Ectodermal cell (in vitro differentiated cells): ENCODE data around the gene CXorf49.
"Not testable (repeated sequence)": the region's sequence is repeated elsewhere in the genome, so short reads cannot be mapped to it uniquely, and the experiment has no call there.

Source experiments
- H3K27ac ChIP-seq: 2 replicates; pipeline ENCODE4 v1.7.0; 2013; ENCODE audit warnings: mild to moderate bottlenecking, low read depth, low read length; ENCODE audit not compliant: insufficient read depth, poor library complexity, severe bottlenecking
- H3K27me3 ChIP-seq: 2 replicates; pipeline ENCODE4 v1.7.0; 2013; ENCODE audit warnings: mild to moderate bottlenecking, low read length; ENCODE audit not compliant: insufficient read depth, control insufficient read depth, poor library complexity, severe bottlenecking
- H3K36me3 ChIP-seq: one replicate; pipeline ENCODE4 v1.7.0; 2013; ENCODE audit warnings: low read length; ENCODE audit not compliant: control insufficient read depth, insufficient read depth
- H3K4me1 ChIP-seq: one replicate; pipeline ENCODE4 v1.7.0; 2013; ENCODE audit warnings: low read length; ENCODE audit not compliant: control insufficient read depth, insufficient read depth
- H3K4me3 ChIP-seq: 2 replicates; pipeline ENCODE4 v1.7.0; 2013; ENCODE audit warnings: low read depth, low read length, control low read depth; ENCODE audit not compliant: insufficient read depth
- H3K9me3 ChIP-seq: 2 replicates; pipeline ENCODE4 v1.7.0; 2013; ENCODE audit warnings: mild to moderate bottlenecking, low read length, moderate library complexity; ENCODE audit not compliant: control insufficient read depth
- WGBS, 2 experiments: methylation state at CpG; one replicate each; pipeline ENCODE4 v1.1.7; 2013; ENCODE audit warnings: missing lambda C conversion rate in 2 of 2; 5-methylcytosine and 5-hydroxymethylcytosine counted together

The CXorf49 gene

DNA sequence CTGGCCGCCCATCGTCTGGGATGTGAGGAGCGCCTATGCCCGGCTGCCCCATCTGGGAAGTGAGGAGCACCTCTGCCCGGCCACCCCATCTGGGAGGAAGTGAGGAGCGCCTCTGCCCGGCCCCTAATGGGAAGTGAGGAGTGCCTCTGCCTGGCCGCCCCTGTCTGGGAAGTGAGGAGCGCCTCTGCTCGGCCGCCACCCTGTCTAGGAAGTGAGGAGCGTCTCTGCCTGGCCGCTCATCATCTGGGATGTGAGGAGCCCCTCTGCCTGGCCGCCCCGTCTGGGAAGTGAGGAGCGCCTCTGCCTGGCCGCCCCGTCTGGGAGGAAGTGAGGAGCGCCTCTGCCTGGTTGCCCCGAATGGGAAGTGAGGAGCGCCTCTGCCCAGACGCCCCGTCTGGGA lies 42.4 kb downstream of the CXorf49 start:
- H3K36me3 ChIP-seq, H3K9me3 ChIP-seq, H3K27me3 ChIP-seq, H3K4me3 ChIP-seq, H3K27ac ChIP-seq, H3K4me1 ChIP-seq: not testable (repeated sequence)
- WGBS, 2 experiments: 92 to 95% methylated on average over 23 of the region's 23 CpGs

DNA sequence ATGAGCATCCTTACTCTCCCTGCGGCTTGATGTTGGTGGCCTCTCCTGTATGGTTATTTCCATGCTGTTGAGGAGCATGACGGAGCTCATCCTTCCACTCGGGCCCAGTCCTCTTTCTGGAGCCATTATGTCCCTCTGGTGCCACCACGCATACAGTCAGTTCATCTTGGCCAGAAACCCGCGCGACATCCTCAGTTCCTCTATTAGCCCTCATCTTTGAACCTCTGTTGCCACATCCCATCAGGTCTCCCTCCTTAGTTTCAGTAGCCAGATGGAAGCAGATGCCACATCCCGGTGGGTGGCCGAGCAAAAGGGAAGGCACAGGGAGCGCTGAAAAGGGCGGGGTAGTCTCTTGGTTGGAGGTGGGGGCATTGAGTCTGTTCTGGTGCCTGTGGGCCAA lies 46.1 kb downstream of the CXorf49 start:
- Histone ChIP-seq H3K27me3 (no peaks in the 10 kb centered on the region), H3K4me3 (no peak overlapping the region), H3K9me3 (no peaks in the 10 kb centered on the region), H3K27ac (no peak overlapping the region), H3K4me1 (no peaks in the 10 kb centered on the region), H3K36me3 (no peaks in the 10 kb centered on the region)
- WGBS, 2 experiments: 90 to 91% methylated on average over 11 of the region's 11 CpGs

DNA sequence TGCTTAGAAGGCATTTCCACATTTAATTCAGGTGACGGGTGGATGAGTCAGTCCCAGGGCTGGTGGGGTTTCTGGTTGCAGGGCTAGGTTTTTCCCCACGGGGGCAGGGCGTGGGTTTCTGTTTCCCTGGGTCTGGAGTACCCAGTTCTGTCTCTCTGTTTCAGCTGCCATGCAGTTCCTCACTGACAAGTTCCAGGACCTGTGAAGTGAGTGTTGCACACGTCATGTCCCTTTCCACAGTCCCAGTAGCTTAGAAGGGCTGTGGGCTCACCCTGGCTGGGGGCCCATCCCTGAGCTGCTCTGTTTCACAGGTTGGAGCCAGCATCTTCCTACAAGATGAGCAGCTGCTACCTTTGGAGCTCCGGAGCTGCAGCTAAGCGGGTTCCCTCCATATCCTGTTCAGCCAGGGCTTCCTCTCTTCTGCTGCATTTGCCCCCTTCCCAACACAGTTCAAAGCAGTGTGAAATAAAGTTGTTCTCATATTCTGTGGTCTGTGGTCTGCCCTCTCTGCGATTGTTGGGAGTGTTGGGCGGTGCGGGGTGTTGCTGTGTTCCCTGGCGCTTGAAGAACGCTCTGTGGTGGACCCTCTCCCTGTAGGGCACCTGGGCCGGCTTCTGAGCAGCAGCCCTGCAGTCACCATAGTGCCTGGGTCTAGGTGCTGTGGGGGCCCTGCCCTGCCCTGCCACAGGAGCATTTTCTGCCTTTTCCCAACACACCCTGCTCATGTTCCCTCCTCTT lies 46.9 kb downstream of the CXorf49 start:
- Histone ChIP-seq H3K4me1 (no peaks in the 10 kb centered on the region), H3K36me3 (no peaks in the 10 kb centered on the region), H3K27me3 (no peaks in the 10 kb centered on the region), H3K4me3 (no peak overlapping the region), H3K9me3 (no peaks in the 10 kb centered on the region), H3K27ac (no peak overlapping the region)
- WGBS, 2 experiments: 89 to 90% methylated on average over 12 of the region's 12 CpGs

DNA sequence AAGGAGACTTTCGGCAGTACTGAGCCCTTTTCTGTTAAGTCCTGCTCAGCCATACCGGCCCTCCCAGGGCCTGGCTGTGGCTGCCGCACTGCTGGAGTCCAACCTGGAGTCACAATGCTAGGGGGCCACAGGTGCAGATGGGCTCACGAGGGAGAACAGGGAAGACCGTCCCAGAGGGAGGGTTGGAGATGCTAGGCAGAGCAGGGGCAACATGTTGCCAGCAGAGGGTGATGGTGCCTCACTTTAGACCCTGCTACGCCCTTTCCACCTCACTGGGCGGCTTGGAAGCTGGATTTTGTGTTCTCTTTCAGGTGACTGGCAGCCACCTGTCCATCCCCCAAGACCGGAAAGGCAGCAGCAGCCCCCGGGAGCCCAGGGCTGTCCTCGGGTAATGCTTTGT lies 48.1 kb downstream of the CXorf49 start:
- not testable (repeated sequence) for H3K9me3 ChIP-seq, H3K27me3 ChIP-seq, H3K4me1 ChIP-seq, H3K4me3 ChIP-seq, H3K36me3 ChIP-seq, H3K27ac ChIP-seq
- 33 to 36% methylated on average over 10 of the region's 10 CpGs for WGBS, 2 experiments

DNA sequence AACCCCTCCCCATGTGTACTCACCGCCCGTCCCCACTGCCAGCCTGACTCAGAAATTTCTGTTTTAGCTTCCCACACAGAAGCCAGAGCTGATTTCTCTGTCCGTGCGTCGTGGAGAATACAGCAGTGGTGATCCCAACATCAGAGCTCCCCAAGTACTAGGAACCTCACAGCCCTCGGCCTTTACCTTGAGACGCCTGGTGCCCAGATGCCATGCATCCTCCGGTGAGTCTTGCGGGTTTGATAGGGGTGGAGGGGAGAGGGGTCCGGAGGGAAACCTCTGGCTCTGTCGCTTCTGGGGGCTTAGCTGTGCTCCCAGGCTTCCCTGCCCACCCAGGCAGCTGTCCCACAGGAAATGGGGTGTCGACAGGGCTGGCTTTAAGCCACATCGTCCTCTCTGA lies 48.6 kb downstream of the CXorf49 start:
- H3K4me3 ChIP-seq: no peak overlapping the region
- H3K27me3 ChIP-seq: no peaks in the 10 kb centered on the region
- no peaks in the 10 kb centered on the region for H3K9me3 ChIP-seq
- 84 to 91% methylated on average over 13 of the region's 13 CpGs for WGBS, 2 experiments
- H3K4me1 ChIP-seq: no peaks in the 10 kb centered on the region
- H3K27ac ChIP-seq: no peak overlapping the region
- H3K36me3 ChIP-seq: no peaks in the 10 kb centered on the region

DNA sequence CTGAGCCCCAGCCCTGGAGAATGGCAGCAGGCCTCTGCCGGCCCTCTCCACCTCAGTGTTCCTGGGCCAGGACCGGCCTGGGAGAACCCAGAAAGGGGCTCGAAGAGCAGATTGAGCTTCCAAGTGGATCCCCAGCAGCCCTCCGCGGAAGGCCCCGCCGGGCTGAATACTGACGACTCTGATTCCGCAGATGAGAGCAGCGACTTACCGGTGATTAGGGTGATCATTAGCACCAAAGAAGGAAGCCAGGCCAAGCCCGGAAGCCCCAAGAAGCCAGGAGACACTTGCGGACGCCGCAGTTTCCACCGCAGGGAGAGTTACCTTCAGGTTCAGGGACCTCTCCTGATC lies 49.9 kb downstream of the CXorf49 start:
- Histone ChIP-seq H3K4me1 (no peaks in the 10 kb centered on the region), H3K36me3 (no peaks in the 10 kb centered on the region), H3K4me3 (no peak overlapping the region), H3K9me3 (no peaks in the 10 kb centered on the region), H3K27ac (no peak overlapping the region), H3K27me3 (no peaks in the 10 kb centered on the region)
- 92 to 96% methylated on average over 16 of the region's 16 CpGs for WGBS, 2 experiments

DNA sequence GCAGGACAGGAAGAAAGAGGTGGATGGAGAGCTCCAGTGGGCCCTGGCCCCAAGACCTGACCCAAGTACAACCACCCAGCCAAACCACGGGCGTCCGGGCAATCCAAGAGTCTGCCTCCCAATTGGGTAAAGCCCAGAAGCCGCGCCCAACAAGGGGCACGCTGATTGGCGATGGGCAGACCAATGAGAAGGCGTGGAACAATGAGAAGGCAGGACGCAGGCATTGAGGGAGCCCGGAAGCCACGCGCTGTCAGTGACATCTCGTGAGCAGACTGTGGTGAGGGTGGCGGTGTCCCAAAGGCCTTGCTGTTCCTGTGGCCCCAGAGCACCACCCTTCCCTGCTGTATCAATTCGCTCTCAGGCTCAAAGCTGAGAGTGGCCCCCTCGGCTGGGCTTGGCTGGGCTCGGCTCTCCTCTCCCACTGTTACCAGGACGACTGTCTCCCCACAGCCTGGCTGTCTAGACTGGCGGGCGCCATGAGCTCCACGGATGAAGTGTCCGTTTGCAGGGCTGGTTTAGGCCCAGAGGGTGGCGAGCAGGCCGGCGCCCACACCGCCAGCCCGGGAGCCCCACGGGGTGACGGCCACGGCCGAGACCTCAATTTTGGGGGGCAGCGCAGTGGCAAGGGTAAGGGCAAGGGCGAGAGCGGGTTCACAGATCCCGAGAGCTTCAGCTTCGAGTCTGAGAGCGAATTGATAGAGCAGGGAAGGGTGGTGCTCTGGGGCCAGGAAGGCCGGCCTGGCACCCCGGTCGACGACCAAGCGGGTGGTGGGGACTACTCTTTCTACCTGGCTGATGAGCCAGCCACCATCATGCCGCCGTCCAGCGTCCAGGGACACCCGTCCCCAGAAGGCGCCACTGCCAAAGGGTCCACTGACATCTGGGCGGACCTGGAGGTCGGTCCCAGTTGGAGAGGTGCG lies 50.5 kb downstream of the CXorf49 start, which contains the start of gene LOC101059915:
LOC101059915 (plus strand) TSS at position 219 of the 920 bp plus-strand sequence.
- no peaks in the 10 kb centered on the region for H3K27me3 ChIP-seq
- 96% methylated on average over 50 of the region's 50 CpGs for WGBS, 2 experiments
- no peaks in the 10 kb centered on the region for H3K36me3 ChIP-seq
- H3K4me1 ChIP-seq: no peaks in the 10 kb centered on the region
- no peaks in the 10 kb centered on the region for H3K9me3 ChIP-seq
- H3K27ac ChIP-seq: no peak within 1 kb of the TSS
- no peak within 1 kb of the TSS for H3K4me3 ChIP-seq

DNA sequence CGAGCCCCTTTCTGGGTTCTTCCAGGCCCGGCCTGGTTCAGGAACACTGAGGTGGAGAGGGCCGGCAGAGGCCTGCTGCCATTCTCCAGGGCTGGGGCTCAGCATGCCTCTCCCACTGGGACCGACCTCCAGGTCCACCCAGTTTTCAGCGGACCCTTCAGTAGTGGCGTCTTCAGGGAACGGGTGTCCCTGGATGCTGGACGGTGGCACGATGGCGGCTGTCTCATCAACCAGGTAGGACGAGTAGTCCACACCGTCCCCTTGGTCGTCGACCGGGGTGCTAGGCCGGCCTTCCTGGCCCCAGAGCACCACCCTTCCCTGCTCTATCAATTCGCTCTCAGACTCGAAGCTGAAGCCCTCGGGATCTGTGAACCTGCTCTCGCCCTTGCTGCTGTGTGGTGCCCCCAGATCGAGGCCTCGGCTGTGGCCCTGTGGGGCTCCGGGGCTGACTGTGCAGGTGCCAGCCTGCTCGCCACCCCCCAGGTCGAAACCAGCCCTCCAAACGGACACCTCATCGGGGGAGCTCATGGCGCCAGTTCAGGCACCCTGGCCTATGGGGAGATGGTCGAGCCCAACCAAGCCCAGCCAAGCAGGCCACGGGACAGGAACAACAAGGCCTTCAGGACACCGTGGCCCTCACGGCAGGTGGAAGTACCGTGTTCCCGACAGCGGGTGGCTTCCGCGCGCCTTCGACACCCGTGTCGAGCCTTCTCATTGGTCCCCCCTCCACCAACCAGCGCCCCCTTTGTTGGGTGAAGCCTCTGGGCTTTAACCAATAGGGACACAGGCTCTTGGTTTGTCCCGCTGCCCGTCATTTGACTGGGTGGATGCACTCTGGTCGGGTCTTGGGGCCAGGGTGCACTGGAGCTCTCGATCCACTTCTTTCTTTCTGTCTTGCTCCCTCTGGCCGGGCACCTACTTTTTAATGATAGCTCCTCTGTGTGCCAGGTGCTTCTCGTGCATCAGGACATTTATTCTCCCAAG lies 51.6 kb downstream of the CXorf49 start:
- no peaks in the 10 kb centered on the region for H3K4me1 ChIP-seq
- H3K36me3 ChIP-seq: no peaks in the 10 kb centered on the region
- no peak overlapping the region for H3K4me3 ChIP-seq
- H3K27me3 ChIP-seq: no peaks in the 10 kb centered on the region
- WGBS, 2 experiments: 95 to 96% methylated on average over 48 of the region's 48 CpGs
- H3K9me3 ChIP-seq: no peaks in the 10 kb centered on the region
- no peak overlapping the region for H3K27ac ChIP-seq

DNA sequence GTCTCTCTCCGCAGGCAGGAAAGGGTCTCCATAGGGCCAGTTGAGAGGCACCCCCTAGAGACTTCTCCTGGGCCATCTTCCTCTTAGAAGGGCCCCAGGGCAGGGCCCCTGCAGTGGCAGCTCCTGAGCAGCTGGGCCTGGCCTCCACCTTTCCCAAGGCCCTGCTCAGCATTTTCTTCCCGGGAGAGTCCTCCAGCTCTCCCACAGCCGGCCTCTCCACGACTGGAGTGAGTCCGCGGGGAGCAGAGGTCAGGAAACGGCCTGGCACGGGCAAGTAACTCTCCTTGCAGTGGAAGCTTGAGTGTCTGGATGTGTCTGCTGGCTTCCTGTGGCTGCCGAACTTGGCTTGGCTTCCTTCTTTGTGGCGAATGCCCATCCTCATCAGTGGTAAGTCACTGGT lies 52.3 kb downstream of the CXorf49 start:
- WGBS, 2 experiments: 92% methylated on average over 10 of the region's 10 CpGs
- Histone ChIP-seq H3K4me3 (no peak overlapping the region), H3K9me3 (no peaks in the 10 kb centered on the region), H3K27ac (no peak overlapping the region), H3K36me3 (no peaks in the 10 kb centered on the region), H3K27me3 (no peaks in the 10 kb centered on the region), H3K4me1 (no peaks in the 10 kb centered on the region)
